ENCODE data around the gene ROBO1.
"Not testable (repeated sequence)": the region's sequence is repeated elsewhere in the genome, so short reads cannot be mapped to it uniquely, and the experiment has no call there.

ROBO1 gene

DNA sequence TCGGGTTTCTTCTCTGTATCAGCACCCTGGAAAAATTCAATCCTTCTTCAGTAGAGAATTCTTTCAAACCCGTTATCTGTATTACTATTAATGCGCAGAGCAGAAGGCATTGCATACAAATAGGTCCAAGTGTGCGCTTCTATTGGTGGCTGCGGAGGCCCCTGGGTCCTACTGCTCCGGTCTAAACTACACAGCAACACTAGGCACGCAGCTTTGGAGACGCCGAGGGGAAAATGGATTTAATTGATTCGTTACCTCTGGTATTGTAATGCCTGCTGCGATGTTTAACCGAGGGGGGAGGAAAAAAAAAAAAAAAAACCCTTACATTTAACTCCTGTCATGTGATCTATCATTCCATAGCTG is at the start of gene ROBO1:
Gene ROBO1 (minus strand): TSS at position 94 of the 363 bp plus-strand sequence.
- no peak within 1 kb of the TSS for H3K4me3 ChIP-seq (ENCODE audit: low read depth, low read length)
- no peak for DNase-seq (ENCODE audit: low read depth)
- no peak for TF ChIP-seq CTCF (IDR thresholded peaks at IDR 0.05; ENCODE audit: low read depth, low read length, missing control alignments)

GRCh38 chr3:79817224-79817623 is 49.4 kb upstream of the ROBO1 start:
- no peak overlapping the region for H3K4me3 ChIP-seq (ENCODE audit: low read depth, low read length)
- no peak for TF ChIP-seq CTCF (IDR thresholded peaks at IDR 0.05; ENCODE audit: low read depth, low read length, missing control alignments)
- no peak for DNase-seq (ENCODE audit: low read depth)

DNA sequence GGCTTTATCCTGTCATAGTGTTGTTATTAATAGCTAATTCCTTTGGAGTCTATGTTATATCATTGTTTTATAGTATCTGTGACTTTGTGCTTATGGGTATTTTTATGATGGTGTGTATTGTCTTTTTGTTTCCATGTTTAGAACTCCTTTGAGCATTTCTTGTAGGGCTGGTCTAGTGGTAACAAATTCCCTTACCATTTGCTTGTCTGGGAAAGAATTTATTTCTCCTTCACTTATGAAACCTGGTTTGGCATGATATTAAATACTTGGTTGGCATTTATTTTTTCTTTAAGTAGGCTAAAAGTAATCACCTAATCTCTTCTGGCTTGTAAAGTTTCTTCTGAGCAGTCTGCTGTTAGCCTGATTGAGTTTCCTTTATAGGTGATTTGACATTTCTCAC is 47.7 kb upstream of the ROBO1 start:
- no peak for DNase-seq (ENCODE audit: low read depth)
- no peak for TF ChIP-seq CTCF (IDR thresholded peaks at IDR 0.05; ENCODE audit: low read depth, low read length, missing control alignments)
- no peak overlapping the region for H3K4me3 ChIP-seq (ENCODE audit: low read depth, low read length)

DNA sequence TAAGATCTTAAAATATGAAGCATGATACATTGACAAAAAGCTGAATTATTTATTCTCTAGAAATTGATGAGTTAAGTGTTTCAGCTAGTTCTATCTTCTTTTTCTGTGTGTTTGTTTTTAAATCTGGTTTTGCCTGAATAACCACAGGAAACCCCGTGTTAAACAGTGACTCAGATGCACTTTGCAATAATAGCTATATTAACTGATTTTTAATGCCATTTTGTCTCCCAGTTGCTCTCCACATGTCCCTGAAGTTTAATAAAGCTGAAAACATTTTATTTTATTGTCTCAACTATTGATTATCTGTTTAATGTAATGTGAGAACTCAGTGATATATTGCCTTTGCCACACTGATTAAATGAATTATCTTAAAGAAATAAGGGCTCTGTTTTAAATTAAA is 42.8 kb upstream of the ROBO1 start:
- no peak for DNase-seq (ENCODE audit: low read depth)
- no peak for TF ChIP-seq CTCF (IDR thresholded peaks at IDR 0.05; ENCODE audit: low read depth, low read length, missing control alignments)
- H3K4me3 ChIP-seq (ENCODE audit: low read depth, low read length) = no peak overlapping the region

- no peak for DNase-seq (ENCODE audit: low read depth)
- H3K4me3 ChIP-seq (ENCODE audit: low read depth, low read length) = no peak overlapping the region
- TF ChIP-seq CTCF (IDR thresholded peaks at IDR 0.05; ENCODE audit: low read depth, low read length, missing control alignments) = no peak
Observed at GRCh38 chr3:79810092-79810491, 42.3 kb upstream of the ROBO1 start.

DNA sequence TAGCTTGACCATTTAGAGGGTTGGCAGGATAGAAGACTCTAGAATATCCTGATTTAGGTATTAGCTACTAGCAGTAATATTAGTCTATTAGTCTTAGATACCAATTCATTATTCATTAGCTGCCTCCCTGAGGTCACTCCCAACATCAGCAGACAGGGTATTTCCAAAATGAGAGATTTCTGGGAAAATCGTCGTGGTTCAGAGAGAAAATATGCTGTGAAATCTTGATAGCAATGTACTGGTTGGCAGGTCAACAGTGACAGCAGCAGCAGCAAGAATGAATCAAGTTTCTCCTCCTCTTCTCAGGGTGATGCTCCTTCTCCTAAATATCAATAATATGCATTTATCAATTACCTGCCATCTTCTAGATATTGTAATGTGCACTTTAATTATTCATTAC is 41.3 kb upstream of the ROBO1 start:
- no peak overlapping the region for H3K4me3 ChIP-seq (ENCODE audit: low read depth, low read length)
- no peak for TF ChIP-seq CTCF (IDR thresholded peaks at IDR 0.05; ENCODE audit: low read depth, low read length, missing control alignments)
- no peak for DNase-seq (ENCODE audit: low read depth)

- H3K4me3 ChIP-seq (ENCODE audit: low read depth, low read length) = no peak overlapping the region
- TF ChIP-seq CTCF (IDR thresholded peaks at IDR 0.05; ENCODE audit: low read depth, low read length, missing control alignments) = no peak
Observed at GRCh38 chr3:79808515-79808914, 40.7 kb upstream of the ROBO1 start.

GRCh38 chr3:79790177-79790576 is 22.4 kb upstream of the ROBO1 start:
- not testable (repeated sequence) for DNase-seq (ENCODE audit: low read depth); H3K4me3 ChIP-seq (ENCODE audit: low read depth, low read length)

More at GRCh38 chr3:79808515-79808914, 40.7 kb upstream of the ROBO1 start:
- DNase-seq (ENCODE audit: low read depth) = no peak
